NT2/D1 (cell line): ENCODE data around the gene LHCGR.

Experiments
- SUZ12 ChIP-seq: IDR thresholded peaks from 2 replicates; pipeline ENCODE4 v1.6.1; 2011; ENCODE audit not compliant: insufficient read length, insufficient read depth; ENCODE audit errors: extremely low read depth
- YY1 ChIP-seq: IDR thresholded peaks from 2 replicates; pipeline ENCODE4 v1.6.1; 2011; ENCODE audit not compliant: insufficient read length, insufficient read depth
- ZNF274 ChIP-seq: IDR thresholded peaks from 2 replicates; pipeline ENCODE4 v1.6.1; 2011; ENCODE audit warnings: mild to moderate bottlenecking, low read depth, low read length

GRCh38 chr2:48759682-48760081 is 4.2 kb upstream of the LHCGR start:
- TF ChIP-seq SUZ12 (no peak), YY1 (no peak), ZNF274 (no peak)
